LoVo (cell line): ENCODE results near the gene MSI2.

Source experiments
- DNase-seq: peaks from one replicate; pipeline ENCODE4 v3.0.0-alpha.2; 2016; ENCODE audit warnings: low spot score

Gene MSI2

GRCh38 chr17:57543230-57543629 lies 286.9 kb downstream of the MSI2 start:
- no peak for DNase-seq

GRCh38 chr17:57544401-57544800 lies 288.1 kb downstream of the MSI2 start:
- no peak for DNase-seq

GRCh38 chr17:57544834-57545463 lies 288.6 kb downstream of the MSI2 start:
- DNase-seq = no peak

GRCh38 chr17:57545731-57546342 lies 289.5 kb downstream of the MSI2 start:
- DNase-seq = no peak

GRCh38 chr17:57548421-57549410 lies 292.4 kb downstream of the MSI2 start:
- DNase-seq = no peak

GRCh38 chr17:57549468-57549867 lies 293.1 kb downstream of the MSI2 start:
- DNase-seq = no peak

- no peak for DNase-seq
Measured at GRCh38 chr17:57550016-57550415, 293.7 kb downstream of the MSI2 start.

GRCh38 chr17:57550668-57551315 lies 294.5 kb downstream of the MSI2 start:
- DNase-seq = no peak

GRCh38 chr17:57551321-57552079 lies 295.2 kb downstream of the MSI2 start:
- no peak for DNase-seq

GRCh38 chr17:57552114-57552624 lies 295.8 kb downstream of the MSI2 start:
- no peak for DNase-seq

GRCh38 chr17:57553526-57553925 lies 297.2 kb downstream of the MSI2 start:
- no peak for DNase-seq

- no peak for DNase-seq
Measured at GRCh38 chr17:57553991-57554825, 297.9 kb downstream of the MSI2 start.

- DNase-seq = no peak
Measured at GRCh38 chr17:57554826-57555635, 298.7 kb downstream of the MSI2 start.

- DNase-seq = no peak
Measured at GRCh38 chr17:57555636-57556175, 299.4 kb downstream of the MSI2 start.

GRCh38 chr17:57556320-57556719 lies 300.0 kb downstream of the MSI2 start:
- DNase-seq = no peak

- DNase-seq = no peak
Measured at GRCh38 chr17:57556977-57557376, 300.7 kb downstream of the MSI2 start.

- DNase-seq = no peak
Measured at GRCh38 chr17:57557416-57557815, 301.1 kb downstream of the MSI2 start.

- peak; percentile 13 for DNase-seq
Measured at GRCh38 chr17:57557834-57558681, 301.7 kb downstream of the MSI2 start.
